Measurements from ENCODE around the gene BRF1.
"Not testable (repeated sequence)": the region's sequence is repeated elsewhere in the genome, so short reads cannot be mapped to it uniquely, and the experiment has no call there.

Gene BRF1

DNA sequence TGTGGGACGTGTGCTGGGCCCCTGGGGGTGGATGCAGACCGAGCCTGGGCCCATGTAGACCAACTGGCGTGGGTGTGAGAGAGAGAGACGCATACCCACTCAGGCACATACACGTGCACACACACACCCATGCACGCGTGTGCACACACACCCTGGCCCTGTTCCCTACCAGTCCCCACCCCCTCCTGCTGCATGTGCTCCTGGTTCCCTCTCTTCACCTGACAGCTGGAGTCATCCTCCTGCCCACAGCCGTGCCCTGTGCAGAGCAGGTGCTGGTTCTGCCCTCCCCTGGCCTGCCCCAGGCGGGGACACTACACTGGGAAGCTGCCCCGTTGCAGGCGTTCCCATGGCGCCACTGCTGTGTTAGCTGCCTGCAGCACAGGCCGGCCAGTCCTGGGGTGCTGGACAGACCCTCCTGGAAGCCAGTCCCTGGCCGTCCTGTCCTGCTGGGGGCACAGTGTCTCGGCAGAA, 32.3 kb upstream of the BRF1 start:
- no peak for DNase-seq (ENCODE audit: low spot score)

- DNase-seq (ENCODE audit: low spot score), result no peak
These were observed 31.6 kb upstream of the BRF1 start for GRCh38 chr14:105332350-105332874.

DNA sequence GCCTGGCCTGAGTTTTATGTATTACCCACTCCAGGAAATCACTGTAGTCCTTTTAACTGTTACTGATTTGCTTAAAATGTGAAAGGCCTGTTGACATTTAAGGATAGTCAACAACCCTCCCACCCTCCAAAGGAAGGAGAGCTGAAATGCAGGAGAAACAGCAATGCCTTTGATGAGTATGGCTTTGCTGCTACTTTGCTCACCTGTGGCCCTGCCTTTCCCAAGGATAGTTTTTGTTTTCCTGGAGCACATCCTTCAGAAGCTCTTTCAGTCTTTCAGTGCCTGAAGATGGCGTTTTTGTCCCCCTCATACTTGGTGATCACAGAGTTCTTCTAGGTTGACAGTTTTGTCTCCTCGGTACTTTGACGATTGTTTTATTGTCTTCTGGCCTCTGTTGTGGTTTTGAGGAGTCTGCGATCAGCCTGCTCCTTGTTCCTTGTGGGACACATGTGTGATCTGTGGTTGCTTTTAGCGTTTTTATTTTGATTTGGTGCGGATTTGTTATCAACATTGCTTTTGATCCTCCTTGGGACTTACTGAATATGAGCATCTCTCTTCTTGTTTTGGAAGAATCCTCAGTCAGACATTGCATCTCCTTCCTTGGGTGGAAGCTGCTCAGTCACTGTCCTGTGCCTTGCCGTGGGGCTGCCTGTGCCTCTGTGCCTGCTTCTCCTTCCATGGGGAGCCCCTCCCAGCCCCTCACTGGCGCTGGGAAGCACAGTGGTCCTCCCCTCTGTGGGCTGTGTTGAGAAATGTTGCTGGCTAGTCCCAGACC, 31.0 kb upstream of the BRF1 start:
- no peak for DNase-seq (ENCODE audit: low spot score)

DNA sequence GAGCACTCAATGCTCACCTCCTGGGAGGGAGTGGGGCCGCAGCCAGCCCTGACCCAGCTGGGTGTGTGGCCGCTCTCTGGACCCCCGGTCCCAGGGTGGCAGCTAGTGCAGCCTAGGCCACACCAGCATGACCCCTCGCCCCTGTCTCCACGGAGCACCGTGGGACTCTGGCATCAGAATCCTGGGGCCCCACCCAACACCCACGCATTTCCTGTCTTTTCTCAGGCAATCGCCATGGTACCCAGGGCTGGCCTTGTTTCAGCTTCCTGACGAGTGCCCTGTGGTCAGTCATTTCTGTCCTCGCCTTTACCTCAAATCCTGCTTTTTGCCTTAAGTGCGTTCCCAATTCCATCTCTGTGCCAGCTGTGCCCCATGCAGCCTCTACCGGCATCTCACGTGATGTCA, 29.7 kb upstream of the BRF1 start:
- no peak for DNase-seq (ENCODE audit: low spot score)

DNA sequence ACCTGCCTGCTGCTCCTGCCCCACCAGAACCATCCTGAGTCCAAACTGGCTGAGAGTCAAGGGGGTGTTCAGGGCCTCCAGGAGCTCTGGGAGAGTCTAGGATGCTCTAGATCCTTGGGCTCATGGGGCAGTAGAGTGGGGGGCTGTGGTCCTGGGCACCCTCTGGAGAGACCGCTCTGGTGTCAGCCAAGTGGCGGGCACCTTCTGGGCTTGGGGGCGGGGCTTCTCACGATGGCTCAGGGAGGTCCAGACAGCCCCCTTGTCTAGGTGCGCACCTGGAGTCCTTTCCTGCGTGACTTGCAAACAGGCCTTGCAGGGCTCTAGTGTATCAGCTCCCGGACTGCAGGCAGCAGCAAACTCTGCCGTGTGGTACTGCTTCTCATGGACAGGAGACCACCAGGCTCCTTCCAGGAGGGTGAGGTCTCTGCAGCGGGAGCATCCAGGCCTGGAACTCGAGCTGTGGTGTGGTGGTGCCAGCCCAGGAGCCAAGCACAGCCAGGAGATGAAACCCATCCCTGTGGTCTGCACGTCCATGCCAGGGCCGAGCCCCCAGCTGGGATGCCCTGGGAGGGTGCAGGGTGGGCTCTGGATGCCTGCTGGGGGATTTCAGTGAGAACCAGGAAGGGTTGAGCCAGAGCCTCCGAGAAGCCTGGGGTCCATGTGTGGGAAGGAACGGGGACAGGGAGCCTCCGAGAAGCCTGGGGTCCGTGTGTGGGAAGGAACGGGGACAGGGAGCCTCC, 28.8 kb upstream of the BRF1 start:
- no peak for DNase-seq (ENCODE audit: low spot score)

GRCh38 chr14:105328678-105329390, 28.0 kb upstream of the BRF1 start:
- DNase-seq (ENCODE audit: low spot score), result no peak

DNA sequence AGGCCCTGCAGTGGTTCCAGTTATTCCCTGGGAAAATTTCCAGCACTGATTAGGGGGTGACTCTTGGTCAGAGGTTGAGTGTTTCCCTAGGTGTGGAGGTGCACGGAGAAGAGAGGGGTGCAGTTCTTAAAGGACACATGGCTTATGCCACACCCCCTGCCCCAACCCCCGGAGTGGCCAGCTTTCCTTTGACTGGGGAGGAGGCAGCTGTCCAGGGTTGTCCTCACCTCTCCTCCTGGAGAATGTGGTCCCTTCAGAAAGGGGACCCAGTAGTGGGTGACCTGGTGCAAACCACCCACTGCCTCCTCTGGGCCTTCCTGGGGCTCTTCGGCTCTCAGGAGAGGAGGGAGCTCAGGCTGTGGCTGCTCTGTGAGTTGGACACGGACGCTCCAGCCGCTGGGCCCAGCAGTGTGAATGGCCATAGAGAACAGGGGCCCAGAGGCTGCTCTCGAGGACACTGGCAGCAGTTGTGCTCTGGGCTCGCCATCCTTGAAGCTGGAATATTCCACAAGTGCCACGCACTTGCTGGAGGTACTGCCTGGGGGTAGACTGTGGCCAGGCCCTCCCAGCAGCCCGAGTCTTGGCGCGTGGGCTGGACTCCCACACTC, 27.4 kb upstream of the BRF1 start:
- no peak for DNase-seq (ENCODE audit: low spot score)

DNA sequence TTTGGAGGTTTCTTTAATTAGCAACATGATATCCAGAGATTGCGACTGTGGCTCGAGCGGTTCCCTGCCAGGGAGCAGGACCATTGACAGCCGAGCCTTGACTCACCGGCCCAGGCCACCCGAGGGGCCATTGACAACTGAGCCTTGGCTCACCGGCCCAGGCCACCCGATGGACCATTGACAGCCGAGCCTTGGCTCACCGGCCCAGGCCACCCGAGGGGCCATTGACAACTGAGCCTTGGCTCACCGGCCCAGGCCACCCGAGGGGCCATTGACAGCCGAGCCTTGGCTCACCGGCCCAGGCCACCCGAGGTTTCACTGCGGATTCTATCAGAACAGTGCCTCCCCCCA, 26.9 kb upstream of the BRF1 start:
- DNase-seq (ENCODE audit: low spot score), result not testable (repeated sequence)

GRCh38 chr14:105326891-105327694, 26.3 kb upstream of the BRF1 start:
- no peak for DNase-seq (ENCODE audit: low spot score)

DNA sequence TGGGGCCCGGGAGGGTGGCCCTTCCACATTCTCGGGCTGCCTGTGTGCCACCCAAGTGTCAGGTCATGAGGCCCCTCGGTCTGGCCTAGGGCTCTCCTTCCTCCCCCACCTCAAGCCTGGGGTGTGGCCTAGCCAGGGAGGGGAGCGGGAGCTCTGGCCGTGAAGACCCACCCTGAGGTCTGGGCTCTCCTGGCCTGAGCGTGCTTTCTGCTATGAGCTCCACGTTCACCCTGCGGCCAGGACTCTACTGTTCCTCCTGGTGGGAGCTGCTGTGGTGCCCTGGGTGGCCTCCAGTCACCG, 25.7 kb upstream of the BRF1 start:
- DNase-seq (ENCODE audit: low spot score), result no peak

GRCh38 chr14:105325716-105326567, 25.1 kb upstream of the BRF1 start:
- no peak for DNase-seq (ENCODE audit: low spot score)

GRCh38 chr14:105325303-105325702, 24.5 kb upstream of the BRF1 start:
- DNase-seq (ENCODE audit: low spot score), result no peak

- no peak for DNase-seq (ENCODE audit: low spot score)
These were observed 24.1 kb upstream of the BRF1 start for GRCh38 chr14:105324871-105325270.

DNA sequence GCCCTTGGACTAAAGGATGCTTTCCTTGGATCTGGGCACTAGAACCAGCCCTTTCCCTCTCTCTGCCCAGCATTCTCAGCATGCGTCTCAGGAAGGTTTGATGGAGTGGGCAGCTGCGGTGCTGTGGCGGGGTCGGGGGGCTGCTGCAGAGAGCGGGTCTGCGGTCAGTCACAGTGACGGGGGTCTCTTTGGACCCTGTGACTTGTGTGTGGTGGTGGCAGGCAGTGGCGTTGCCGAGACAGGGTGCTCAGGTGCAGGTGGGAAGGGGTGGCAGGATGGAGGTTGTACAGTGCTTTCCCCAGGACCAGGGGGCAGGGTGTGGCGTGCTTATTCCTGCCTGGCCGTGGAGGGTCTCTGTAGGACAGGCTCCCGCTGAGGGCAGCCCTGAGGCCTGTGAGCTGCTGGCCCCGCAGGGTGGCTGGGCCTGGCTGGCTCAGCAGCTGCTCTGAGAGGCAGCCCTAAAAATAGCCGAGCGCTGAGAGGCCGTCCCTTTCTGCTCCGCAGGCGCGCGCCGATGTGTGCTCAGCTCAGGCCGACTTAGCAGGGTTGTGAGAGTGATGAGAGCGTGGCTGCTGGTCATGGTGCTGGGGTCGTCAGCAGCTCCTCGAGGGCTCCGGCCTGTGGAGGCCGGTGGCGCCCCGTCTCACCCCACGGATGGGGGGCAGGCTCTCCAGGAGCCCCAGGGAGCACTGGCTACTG, 23.4 kb upstream of the BRF1 start:
- DNase-seq (ENCODE audit: low spot score), result no peak

- no peak for DNase-seq (ENCODE audit: low spot score)
These were observed 22.9 kb upstream of the BRF1 start for GRCh38 chr14:105323663-105324062.

DNA sequence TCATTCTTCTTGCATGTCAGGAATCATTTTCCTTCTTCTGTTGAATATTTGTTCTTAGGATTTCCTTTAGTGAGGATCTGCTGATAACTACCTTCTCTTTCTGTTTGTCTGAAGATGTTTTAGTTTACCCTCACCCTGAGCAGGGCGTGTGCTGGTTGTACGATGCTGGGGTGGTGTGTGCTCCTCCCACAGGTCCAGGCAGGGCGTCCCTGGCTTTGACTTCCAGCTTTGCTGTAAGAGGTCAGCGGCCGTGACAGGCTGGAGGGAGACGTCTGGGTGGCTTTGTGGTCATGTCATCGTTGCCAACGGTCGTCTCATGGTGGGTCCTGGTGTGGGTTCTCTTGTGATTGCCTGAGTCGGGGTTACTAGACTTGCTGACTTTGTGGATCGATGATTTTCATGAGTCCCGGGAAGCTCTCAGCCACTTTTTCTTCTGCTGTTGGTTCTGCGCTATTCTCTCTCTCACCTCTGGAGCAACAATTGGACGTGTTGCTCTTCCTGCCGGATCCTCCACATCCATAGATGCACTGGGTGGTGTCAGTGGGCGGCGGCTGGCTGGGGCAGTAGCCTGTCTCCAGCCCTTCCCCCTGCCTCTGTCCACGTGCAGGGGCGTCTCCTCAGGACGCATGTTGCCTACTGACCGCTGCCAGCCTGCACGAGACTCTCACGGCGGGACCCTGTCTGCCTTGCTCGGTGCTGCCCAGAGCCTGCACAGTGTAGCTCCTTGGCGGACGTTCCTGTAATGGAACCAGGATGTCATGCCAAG, 22.2 kb upstream of the BRF1 start:
- DNase-seq (ENCODE audit: low spot score), result no peak

- no peak for DNase-seq (ENCODE audit: low spot score)
These were observed 16.7 kb upstream of the BRF1 start for GRCh38 chr14:105317546-105317945.

GRCh38 chr14:105316968-105317510, 16.2 kb upstream of the BRF1 start:
- DNase-seq (ENCODE audit: low spot score), result no peak

- DNase-seq (ENCODE audit: low spot score), result no peak
These were observed 15.8 kb upstream of the BRF1 start for GRCh38 chr14:105316577-105316941.

Measured in HuH-7 (cell line).